RWPE2 (cell line): ENCODE data around the gene RNF150.

Experiments
- ATAC-seq: fragments of 200-7000 bp; cut with Tn5 transposase; 3 replicates; pipeline ENCODE4 v1.9.1; 2021; ENCODE audit warnings: low read depth
- DNase-seq: peaks from one replicate; pipeline ENCODE4 v3.0.0-alpha.2; 2020; ENCODE audit warnings: low spot score
- H3K27ac ChIP-seq: fragments of 450-650 bp; 2 replicates; pipeline ENCODE4 v1.5.1; 2017; ENCODE audit warnings: mild to moderate bottlenecking; ENCODE audit not compliant: poor library complexity, severe bottlenecking
- H3K27me3 ChIP-seq: fragments of 250-450 bp; sonication (Bioruptor Pico); 2 replicates; pipeline ENCODE4 v1.5.1; 2021; ENCODE audit warnings: mild to moderate bottlenecking, moderate library complexity; ENCODE audit not compliant: insufficient read depth, poor library complexity, severe bottlenecking
- H3K36me3 ChIP-seq: fragments of 250-450 bp; sonication (Bioruptor Pico); 2 replicates; pipeline ENCODE4 v1.5.1; 2020; ENCODE audit warnings: low read depth, mild to moderate bottlenecking, moderate library complexity
- H3K4me1 ChIP-seq: fragments of 250-450 bp; sonication (Bioruptor Pico); 2 replicates; pipeline ENCODE4 v1.5.1; 2021; ENCODE audit warnings: mild to moderate bottlenecking, moderate library complexity; ENCODE audit not compliant: insufficient read depth, poor library complexity, severe bottlenecking
- H3K4me3 ChIP-seq: fragments of 250-450 bp; sonication (Bioruptor Pico); 2 replicates; pipeline ENCODE4 v1.5.1; 2021; ENCODE audit warnings: mild to moderate bottlenecking, moderate library complexity; ENCODE audit not compliant: severe bottlenecking
- H3K9me3 ChIP-seq: fragments of 250-450 bp; sonication (Bioruptor Pico); 2 replicates; pipeline ENCODE4 v1.5.1; 2021; ENCODE audit warnings: mild to moderate bottlenecking, moderate library complexity; ENCODE audit not compliant: severe bottlenecking
- TF ChIP-seq, protein P1 (sequence below): fragments of 450-650 bp; IDR thresholded peaks from one replicate; pipeline ENCODE4 v1.5.1; 2017; ENCODE audit warnings: mild to moderate bottlenecking, moderate library complexity; ENCODE audit not compliant: poor library complexity, severe bottlenecking

RNF150 gene

DNA sequence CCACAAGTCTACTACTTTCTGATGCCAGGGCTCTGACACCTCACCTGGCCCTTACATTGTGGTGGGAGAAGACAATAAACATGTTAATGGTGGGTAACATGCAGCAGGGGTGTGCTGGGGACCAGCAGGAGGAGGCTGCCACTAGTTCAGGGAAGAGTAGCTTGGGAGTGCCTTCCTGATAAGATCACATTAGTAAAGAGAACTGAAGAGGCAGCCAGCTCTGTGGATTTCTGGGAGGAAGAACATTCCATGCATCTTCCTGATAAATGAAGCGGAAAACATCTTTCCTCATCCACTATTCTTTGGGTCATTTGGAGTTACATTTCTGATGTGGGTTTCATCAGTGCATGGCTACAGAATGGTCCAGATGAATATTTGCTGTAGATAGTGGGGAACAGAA lies 9.0 kb downstream of the RNF150 start:
- no peak overlapping the region for H3K27ac ChIP-seq
- DNase-seq (no peak), ATAC-seq (no peak)
- H3K4me1 ChIP-seq: no peaks in the 10 kb centered on the region
- no peaks in the 10 kb centered on the region for H3K36me3 ChIP-seq
- no peaks in the 10 kb centered on the region for H3K27me3 ChIP-seq
- no peak overlapping the region for H3K4me3 ChIP-seq
- TF ChIP-seq, protein P1, sequence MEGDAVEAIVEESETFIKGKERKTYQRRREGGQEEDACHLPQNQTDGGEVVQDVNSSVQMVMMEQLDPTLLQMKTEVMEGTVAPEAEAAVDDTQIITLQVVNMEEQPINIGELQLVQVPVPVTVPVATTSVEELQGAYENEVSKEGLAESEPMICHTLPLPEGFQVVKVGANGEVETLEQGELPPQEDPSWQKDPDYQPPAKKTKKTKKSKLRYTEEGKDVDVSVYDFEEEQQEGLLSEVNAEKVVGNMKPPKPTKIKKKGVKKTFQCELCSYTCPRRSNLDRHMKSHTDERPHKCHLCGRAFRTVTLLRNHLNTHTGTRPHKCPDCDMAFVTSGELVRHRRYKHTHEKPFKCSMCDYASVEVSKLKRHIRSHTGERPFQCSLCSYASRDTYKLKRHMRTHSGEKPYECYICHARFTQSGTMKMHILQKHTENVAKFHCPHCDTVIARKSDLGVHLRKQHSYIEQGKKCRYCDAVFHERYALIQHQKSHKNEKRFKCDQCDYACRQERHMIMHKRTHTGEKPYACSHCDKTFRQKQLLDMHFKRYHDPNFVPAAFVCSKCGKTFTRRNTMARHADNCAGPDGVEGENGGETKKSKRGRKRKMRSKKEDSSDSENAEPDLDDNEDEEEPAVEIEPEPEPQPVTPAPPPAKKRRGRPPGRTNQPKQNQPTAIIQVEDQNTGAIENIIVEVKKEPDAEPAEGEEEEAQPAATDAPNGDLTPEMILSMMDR: no peak
- no peaks in the 10 kb centered on the region for H3K9me3 ChIP-seq

DNA sequence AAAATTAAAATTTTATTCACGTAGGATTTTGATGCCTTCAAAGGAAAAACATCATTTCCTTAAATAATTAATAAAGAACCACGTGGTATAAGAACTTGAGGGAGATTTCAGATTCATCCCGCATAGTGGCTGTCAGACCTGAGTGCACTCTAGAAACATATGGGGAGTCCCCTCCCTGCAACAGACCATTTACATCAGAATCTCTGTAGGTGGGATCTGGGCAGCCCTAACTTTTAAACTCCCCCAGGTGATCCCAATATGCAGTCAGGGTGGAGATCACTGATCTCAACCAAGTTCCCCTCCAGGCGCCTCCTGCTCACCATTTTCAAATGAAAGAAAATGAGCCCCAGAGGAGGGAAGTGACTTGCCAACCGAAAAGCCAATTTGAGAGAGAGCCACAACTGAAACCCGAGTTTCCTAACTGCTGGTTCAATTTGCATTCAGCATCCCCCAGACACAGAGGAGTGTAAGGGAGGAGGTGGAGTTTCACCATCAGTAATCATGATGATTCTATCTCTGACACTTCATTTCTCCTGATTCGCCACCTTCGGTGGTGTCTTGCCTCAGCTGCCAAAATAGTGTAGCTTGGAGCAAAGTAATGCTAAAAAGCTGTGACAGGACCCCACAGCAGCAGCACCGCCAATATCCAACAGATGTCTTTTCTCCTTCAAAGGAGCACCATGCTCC lies 11.4 kb downstream of the RNF150 start:
- Histone ChIP-seq H3K36me3 (no peaks in the 10 kb centered on the region), H3K27ac (no peak overlapping the region), H3K9me3 (no peaks in the 10 kb centered on the region), H3K27me3 (no peaks in the 10 kb centered on the region), H3K4me1 (no peaks in the 10 kb centered on the region), H3K4me3 (no peak overlapping the region)
- DNase-seq: no peak
- no peak for ATAC-seq
- TF ChIP-seq, protein P1: no peak

DNA sequence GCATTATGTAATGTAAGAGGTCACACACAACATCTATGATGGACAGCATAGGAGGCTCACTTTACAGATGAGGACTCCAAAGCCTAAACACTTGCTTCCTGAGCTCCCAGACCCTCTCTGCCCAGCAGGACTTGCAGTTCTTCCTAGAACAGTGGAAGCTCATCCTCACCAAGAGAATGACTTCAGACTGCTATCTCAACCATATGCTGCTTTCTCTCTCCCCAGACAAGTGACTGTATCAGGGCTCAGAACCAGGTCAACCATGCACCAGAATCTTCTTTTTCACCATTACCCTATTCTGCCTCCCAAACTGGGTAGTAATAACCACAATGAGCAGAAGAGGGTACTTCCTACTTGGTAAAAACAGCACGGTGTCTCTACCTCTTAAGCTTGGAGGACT lies 12.2 kb downstream of the RNF150 start:
- Histone ChIP-seq H3K9me3 (no peaks in the 10 kb centered on the region), H3K36me3 (no peaks in the 10 kb centered on the region), H3K27me3 (no peaks in the 10 kb centered on the region), H3K4me1 (no peaks in the 10 kb centered on the region), H3K27ac (no peak overlapping the region), H3K4me3 (no peak overlapping the region)
- ATAC-seq: no peak
- TF ChIP-seq, protein P1: no peak
- DNase-seq: no peak

DNA sequence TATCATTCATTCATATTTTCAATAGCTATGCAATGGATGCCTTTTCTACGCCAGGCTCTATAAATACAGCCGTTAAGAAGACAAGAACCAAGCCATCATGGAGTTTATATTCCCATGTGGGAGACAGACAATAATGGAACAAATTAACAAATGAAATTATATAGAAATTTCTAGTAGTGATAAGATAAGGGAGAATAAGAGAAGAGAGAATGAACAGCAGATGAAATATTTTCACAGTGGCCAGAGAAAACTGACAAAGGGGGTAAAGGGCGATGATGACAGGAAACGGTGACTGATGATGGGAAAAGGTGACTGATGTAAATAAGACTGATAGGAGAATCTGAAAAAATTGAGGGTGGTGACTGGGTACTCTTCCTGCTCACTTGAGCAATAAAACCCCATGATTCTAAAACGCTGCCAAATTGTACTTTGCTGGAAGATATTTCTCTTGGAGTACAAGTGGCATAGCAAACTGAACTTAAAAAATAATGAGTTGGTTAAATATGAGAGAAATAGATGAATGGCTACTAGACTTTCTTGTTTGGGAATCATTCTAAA lies 13.2 kb downstream of the RNF150 start:
- DNase-seq (no peak), ATAC-seq (no peak)
- Histone ChIP-seq H3K27me3 (no peaks in the 10 kb centered on the region), H3K27ac (no peak overlapping the region), H3K4me1 (no peaks in the 10 kb centered on the region), H3K36me3 (no peaks in the 10 kb centered on the region), H3K4me3 (no peak overlapping the region), H3K9me3 (no peaks in the 10 kb centered on the region)
- TF ChIP-seq, protein P1: no peak

- H3K9me3 ChIP-seq: no peaks in the 10 kb centered on the region
- no peaks in the 10 kb centered on the region for H3K36me3 ChIP-seq
- TF ChIP-seq, protein P1: no peak
- no peaks in the 10 kb centered on the region for H3K4me1 ChIP-seq
- ATAC-seq: no peak
- H3K27me3 ChIP-seq: no peaks in the 10 kb centered on the region
- no peak overlapping the region for H3K4me3 ChIP-seq
- no peak overlapping the region for H3K27ac ChIP-seq
- DNase-seq: no peak
Measured at GRCh38 chr4:141119071-141119470, 14.2 kb downstream of the RNF150 start.
